Measurements from ENCODE around the gene ATP8B2.
"Not testable (repeated sequence)": the region's sequence is repeated elsewhere in the genome, so short reads cannot be mapped to it uniquely, and the experiment has no call there.

The ATP8B2 gene

GRCh38 chr1:154324669-154325582, at the start of gene ATP8B2:
Gene ATP8B2 (plus strand): TSS chr1:154325525. CDS start chr1:154328142, 2,617 bp downstream.
- DNase-seq (ENCODE audit: low read depth) = peak; percentile 69

- no peak for DNase-seq (ENCODE audit: low read depth)
Observed at GRCh38 chr1:154276797-154277196, 48.5 kb upstream of the ATP8B2 start.

- DNase-seq (ENCODE audit: low read depth) = not testable (repeated sequence)
Observed at GRCh38 chr1:154287591-154287990, 37.7 kb upstream of the ATP8B2 start.

GRCh38 chr1:154288661-154289060, 36.7 kb upstream of the ATP8B2 start:
- no peak for DNase-seq (ENCODE audit: low read depth)

- DNase-seq (ENCODE audit: low read depth) = no peak
Observed at GRCh38 chr1:154290921-154291320, 34.4 kb upstream of the ATP8B2 start.

GRCh38 chr1:154295408-154296235, 29.7 kb upstream of the ATP8B2 start:
- no peak for DNase-seq (ENCODE audit: low read depth)

- DNase-seq (ENCODE audit: low read depth) = no peak
Observed at GRCh38 chr1:154301582-154301981, 23.7 kb upstream of the ATP8B2 start.

- DNase-seq (ENCODE audit: low read depth) = no peak
Observed at GRCh38 chr1:154304664-154305337, 20.5 kb upstream of the ATP8B2 start.

GRCh38 chr1:154306151-154306550, 19.2 kb upstream of the ATP8B2 start:
- DNase-seq (ENCODE audit: low read depth) = no peak

GRCh38 chr1:154307670-154308270, 17.6 kb upstream of the ATP8B2 start:
- not testable (repeated sequence) for DNase-seq (ENCODE audit: low read depth)

GRCh38 chr1:154309136-154309535, 16.2 kb upstream of the ATP8B2 start:
- not testable (repeated sequence) for DNase-seq (ENCODE audit: low read depth)

- DNase-seq (ENCODE audit: low read depth) = not testable (repeated sequence)
Observed at GRCh38 chr1:154312229-154313065, 12.9 kb upstream of the ATP8B2 start.

- DNase-seq (ENCODE audit: low read depth) = no peak
Observed at GRCh38 chr1:154313066-154313356, 12.3 kb upstream of the ATP8B2 start.

- DNase-seq (ENCODE audit: low read depth) = not testable (repeated sequence)
Observed at GRCh38 chr1:154314226-154314625, 11.1 kb upstream of the ATP8B2 start.

- DNase-seq (ENCODE audit: low read depth) = no peak
Observed at GRCh38 chr1:154316704-154317103, 8.6 kb upstream of the ATP8B2 start.

- DNase-seq (ENCODE audit: low read depth) = no peak
Observed at GRCh38 chr1:154318386-154318785, 6.9 kb upstream of the ATP8B2 start.

- no peak for DNase-seq (ENCODE audit: low read depth)
Observed at GRCh38 chr1:154320882-154321608, 4.3 kb upstream of the ATP8B2 start, which contains the start of gene AQP10. Gene AQP10 (plus strand): TSS chr1:154321093. CDS start chr1:154321156, 63 bp downstream.

GRCh38 chr1:154321609-154321934, 3.8 kb upstream of the ATP8B2 start:
- not testable (repeated sequence) for DNase-seq (ENCODE audit: low read depth)

- no peak for DNase-seq (ENCODE audit: low read depth)
Observed at GRCh38 chr1:154323493-154323892, 1.8 kb upstream of the ATP8B2 start.

- no peak for DNase-seq (ENCODE audit: low read depth)
Observed at GRCh38 chr1:154324241-154324640, 1.1 kb upstream of the ATP8B2 start.
